HG03439 (cell line): Measurements from ENCODE around the gene FSD1L.

Source experiments
- ATAC-seq: cut with Tn5 transposase; IDR thresholded peaks from one replicate; pipeline ENCODE4 v1.9.1; 2021; ENCODE audit warnings: mild to moderate bottlenecking, moderate library complexity; ENCODE audit not compliant: unreplicated experiment

FSD1L gene

GRCh38 chr9:105432247-105432842 lies 15.5 kb upstream of the FSD1L start:
- no peak for ATAC-seq

- ATAC-seq, result no peak
Observed at GRCh38 chr9:105435453-105435852, 12.4 kb upstream of the FSD1L start.

- no peak for ATAC-seq
Observed at GRCh38 chr9:105436783-105437182, 11.1 kb upstream of the FSD1L start.

GRCh38 chr9:105437704-105438103 lies 10.1 kb upstream of the FSD1L start:
- ATAC-seq, result no peak

GRCh38 chr9:105438141-105438806 lies 9.6 kb upstream of the FSD1L start:
- no peak for ATAC-seq

GRCh38 chr9:105439428-105439827 lies 8.4 kb upstream of the FSD1L start:
- ATAC-seq, result no peak

GRCh38 chr9:105441616-105442160 lies 6.1 kb upstream of the FSD1L start:
- ATAC-seq, result no peak

- ATAC-seq, result no peak
Observed at GRCh38 chr9:105443121-105443520, 4.7 kb upstream of the FSD1L start.

- no peak for ATAC-seq
Observed at GRCh38 chr9:105444130-105444529, 3.7 kb upstream of the FSD1L start.

- ATAC-seq, result no peak
Observed at GRCh38 chr9:105445203-105445881, 2.5 kb upstream of the FSD1L start.

GRCh38 chr9:105447386-105447813 lies 434 bp upstream of the FSD1L start:
- no peak for ATAC-seq

- ATAC-seq, result no peak
Observed at GRCh38 chr9:105449081-105449480, 1.2 kb downstream of the FSD1L start.

- ATAC-seq, result no peak
Observed at GRCh38 chr9:105452185-105452584, 4.4 kb downstream of the FSD1L start.

- no peak for ATAC-seq
Observed at GRCh38 chr9:105455836-105456475, 8.1 kb downstream of the FSD1L start.

- no peak for ATAC-seq
Observed at GRCh38 chr9:105457560-105458294, 9.9 kb downstream of the FSD1L start.

- no peak for ATAC-seq
Observed at GRCh38 chr9:105458404-105458803, 10.6 kb downstream of the FSD1L start.

GRCh38 chr9:105459336-105459735 lies 11.5 kb downstream of the FSD1L start:
- ATAC-seq, result no peak

- no peak for ATAC-seq
Observed at GRCh38 chr9:105466898-105467455, 19.1 kb downstream of the FSD1L start.

- ATAC-seq, result no peak
Observed at GRCh38 chr9:105468875-105469274, 21.0 kb downstream of the FSD1L start.

- ATAC-seq, result no peak
Observed at GRCh38 chr9:105473221-105473620, 25.4 kb downstream of the FSD1L start.
